HUES48 (cell line): Measurements from ENCODE around the gene AUTS2.

Experiments used
- H3K27ac ChIP-seq: one replicate; pipeline ENCODE4 v1.7.0; 2013; ENCODE audit warnings: low read depth, low read length, inconsistent platforms
- H3K27me3 ChIP-seq: 2 replicates; pipeline ENCODE4 v1.6.1; 2013; ENCODE audit warnings: mild to moderate bottlenecking, low read length; ENCODE audit not compliant: control insufficient read depth, insufficient read depth
- H3K36me3 ChIP-seq: 2 replicates; pipeline ENCODE4 v1.6.1; 2013; ENCODE audit warnings: low read length; ENCODE audit not compliant: control insufficient read depth, insufficient read depth
- H3K4me1 ChIP-seq: 2 replicates; pipeline ENCODE4 v1.6.1; 2013; ENCODE audit warnings: mild to moderate bottlenecking, low read length; ENCODE audit not compliant: control insufficient read depth, insufficient read depth
- H3K4me3 ChIP-seq: 2 replicates; pipeline ENCODE4 v1.5.1; 2013; ENCODE audit warnings: mild to moderate bottlenecking, low read depth, low read length
- H3K9ac ChIP-seq: 2 replicates; pipeline ENCODE4 v1.6.1; 2013; ENCODE audit warnings: mild to moderate bottlenecking, low read depth, low read length, moderate library complexity
- H3K9me3 ChIP-seq: 2 replicates; pipeline ENCODE4 v1.6.1; 2013; ENCODE audit warnings: low read length; ENCODE audit not compliant: control insufficient read depth, insufficient read depth

AUTS2 gene

DNA sequence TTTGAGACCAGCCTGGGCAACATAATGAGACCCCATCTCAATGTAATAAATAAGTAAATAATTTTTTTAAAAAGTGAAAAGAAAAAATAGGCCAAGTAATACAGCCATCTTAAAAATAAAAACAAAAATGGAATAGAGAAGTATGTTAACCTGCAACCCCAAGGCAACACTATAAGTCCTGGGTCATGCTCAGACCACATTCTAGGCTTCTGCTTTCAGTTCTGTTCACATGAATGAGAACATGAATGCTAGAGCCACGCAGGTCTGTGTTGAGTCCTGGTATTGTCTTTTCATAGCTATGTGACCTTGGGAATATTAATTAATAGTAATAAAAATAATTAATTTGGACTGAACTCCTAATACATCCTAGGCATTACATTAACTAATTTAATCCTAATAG, 284.0 kb downstream of the AUTS2 start:
- Histone ChIP-seq H3K9ac (no peak overlapping the region), H3K9me3 (no peaks in the 10 kb centered on the region)

DNA sequence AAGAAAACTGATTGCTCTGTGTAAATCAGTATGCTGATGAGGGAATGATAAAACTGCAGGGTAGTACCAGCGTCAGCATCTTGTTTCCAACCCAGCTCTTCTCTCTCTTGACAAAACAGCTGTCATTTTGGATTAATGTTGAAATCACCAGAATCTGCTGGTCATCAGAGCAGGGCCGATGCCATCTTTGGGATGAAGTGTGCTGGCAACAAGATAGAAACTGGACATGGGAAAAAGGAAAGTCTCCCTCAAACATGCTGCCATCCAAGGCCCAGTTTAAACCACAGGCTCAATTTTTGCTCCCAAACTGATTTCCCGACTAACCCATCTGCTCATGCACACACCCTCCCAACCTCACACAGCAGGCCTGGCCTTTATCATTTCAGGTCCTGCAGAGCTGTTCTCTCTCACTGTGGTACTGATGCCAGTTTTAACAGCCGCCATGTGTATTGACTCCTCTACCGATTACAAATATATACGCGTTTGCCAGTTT, 285.2 kb downstream of the AUTS2 start:
- H3K27ac ChIP-seq, result no peak overlapping the region
- no peaks in the 10 kb centered on the region for H3K9me3 ChIP-seq
- no peaks in the 10 kb centered on the region for H3K27me3 ChIP-seq
- no peaks in the 10 kb centered on the region for H3K4me1 ChIP-seq
- no peak overlapping the region for H3K9ac ChIP-seq
- no peaks in the 10 kb centered on the region for H3K36me3 ChIP-seq
- no peak overlapping the region for H3K4me3 ChIP-seq

More for the DNA sequence above, 284.0 kb downstream of the AUTS2 start:
- H3K4me1 ChIP-seq, result 0 out of 2 replicates have a peak, but pooled peaks cover 4% of the 10 kb centered on the region
- H3K36me3 ChIP-seq, result no peaks in the 10 kb centered on the region
- H3K27me3 ChIP-seq, result no peaks in the 10 kb centered on the region
- H3K4me3 ChIP-seq, result no peak overlapping the region
- no peak overlapping the region for H3K27ac ChIP-seq

DNA sequence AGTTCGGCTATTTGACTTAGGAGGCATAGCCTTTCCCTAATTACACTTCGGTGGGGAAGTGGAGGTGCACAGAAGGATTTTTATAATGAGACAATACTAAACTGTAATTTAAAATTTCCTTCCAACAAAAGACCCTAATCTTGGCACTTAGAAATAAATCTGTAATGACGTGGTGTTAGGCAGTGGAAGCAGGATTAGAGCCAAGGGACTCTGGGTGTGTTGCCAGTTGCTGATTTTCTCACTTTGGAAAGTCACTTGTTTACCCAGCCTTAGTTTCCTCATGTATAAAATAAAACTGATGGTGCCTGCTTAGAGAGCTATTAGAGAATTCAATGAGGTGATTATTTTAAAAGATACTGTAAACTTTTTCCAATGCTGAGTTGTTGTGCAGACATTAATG, 287.2 kb downstream of the AUTS2 start:
- no peak overlapping the region for H3K4me3 ChIP-seq
- H3K9ac ChIP-seq, result no peak overlapping the region
- H3K27me3 ChIP-seq, result no peaks in the 10 kb centered on the region
- H3K27ac ChIP-seq, result no peak overlapping the region
- no peaks in the 10 kb centered on the region for H3K36me3 ChIP-seq
- no peaks in the 10 kb centered on the region for H3K4me1 ChIP-seq
- no peaks in the 10 kb centered on the region for H3K9me3 ChIP-seq

GRCh38 chr7:69889338-69889975, 291.2 kb downstream of the AUTS2 start:
- no peak overlapping the region for H3K4me3 ChIP-seq
- no peaks in the 10 kb centered on the region for H3K36me3 ChIP-seq
- H3K27me3 ChIP-seq, result no peaks in the 10 kb centered on the region
- no peak overlapping the region for H3K9ac ChIP-seq
- H3K27ac ChIP-seq, result no peak overlapping the region
- no peaks in the 10 kb centered on the region for H3K9me3 ChIP-seq
- H3K4me1 ChIP-seq, result peaks cover 13% of the 10 kb centered on the region

- Histone ChIP-seq H3K4me1 (peaks cover 13% of the 10 kb centered on the region), H3K9me3 (no peaks in the 10 kb centered on the region), H3K9ac (no peak overlapping the region), H3K27me3 (no peaks in the 10 kb centered on the region), H3K36me3 (no peaks in the 10 kb centered on the region), H3K27ac (no peak overlapping the region), H3K4me3 (no peak overlapping the region)
Observed at GRCh38 chr7:69889976-69890351, 291.7 kb downstream of the AUTS2 start.

DNA sequence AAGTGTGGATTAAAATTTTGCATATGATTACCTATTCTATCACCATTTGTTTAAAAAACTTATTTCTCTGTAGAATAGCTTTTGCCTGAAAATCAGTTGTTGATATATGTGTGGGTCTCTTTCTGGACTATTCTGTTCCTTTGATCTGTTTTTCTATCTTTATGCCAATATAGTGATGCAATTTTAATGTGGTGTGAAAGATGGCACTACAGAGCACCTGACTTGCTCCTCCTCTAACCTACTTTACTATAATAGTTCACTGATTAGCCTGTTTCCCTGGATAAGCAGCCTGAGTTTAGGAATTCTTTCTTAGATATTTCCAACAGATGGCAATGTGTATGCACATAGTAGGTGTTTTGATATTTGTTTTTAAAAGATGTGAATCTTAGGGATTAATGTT, 294.5 kb downstream of the AUTS2 start:
- Histone ChIP-seq H3K36me3 (no peaks in the 10 kb centered on the region), H3K9ac (no peak overlapping the region), H3K9me3 (no peaks in the 10 kb centered on the region), H3K27me3 (no peaks in the 10 kb centered on the region), H3K27ac (no peak overlapping the region), H3K4me3 (no peak overlapping the region), H3K4me1 (peaks cover 13% of the 10 kb centered on the region)

DNA sequence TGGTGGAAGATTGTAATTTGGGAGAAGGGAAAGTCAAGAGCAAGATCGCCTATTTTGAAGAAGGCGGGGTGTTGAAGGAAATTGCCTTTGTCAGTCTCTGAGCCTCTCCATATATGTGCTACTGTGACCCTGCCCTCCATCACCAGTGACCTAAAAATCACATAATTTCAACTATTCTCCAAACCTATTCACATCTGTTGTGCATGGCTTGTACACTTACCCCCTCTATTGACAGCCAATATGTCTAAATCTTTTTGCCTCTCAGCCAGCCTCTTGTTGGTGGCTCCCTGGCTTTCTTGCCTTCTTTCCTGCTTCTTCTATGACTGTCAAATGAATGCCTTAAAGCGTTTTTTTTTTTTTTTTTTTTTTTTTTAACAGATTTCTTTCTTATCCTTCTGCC, 295.6 kb downstream of the AUTS2 start:
- H3K4me1 ChIP-seq, result peaks cover 13% of the 10 kb centered on the region
- no peak overlapping the region for H3K27ac ChIP-seq
- H3K4me3 ChIP-seq, result no peak overlapping the region

DNA sequence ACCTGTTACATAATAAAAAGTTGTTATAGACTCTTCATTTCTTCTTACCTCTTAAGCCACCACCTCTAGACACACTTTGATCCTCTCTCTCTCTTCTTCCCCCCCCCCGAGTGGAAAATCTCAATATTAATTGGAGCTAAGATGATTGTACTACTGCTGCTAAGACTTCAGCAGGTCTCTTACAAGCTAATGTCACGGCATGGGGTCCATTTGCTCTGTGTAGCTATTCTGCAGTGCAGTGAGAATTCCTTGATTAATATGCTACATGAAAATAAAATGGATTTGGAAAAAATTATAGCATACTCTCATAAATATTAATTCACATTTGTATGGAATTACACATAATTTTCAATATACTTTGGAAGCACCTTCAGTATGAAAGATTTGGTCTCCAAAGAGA, 297.2 kb downstream of the AUTS2 start:
- H3K27me3 ChIP-seq, result no peaks in the 10 kb centered on the region
- no peaks in the 10 kb centered on the region for H3K9me3 ChIP-seq
- H3K9ac ChIP-seq, result no peak overlapping the region
- no peaks in the 10 kb centered on the region for H3K36me3 ChIP-seq
- no peak overlapping the region for H3K27ac ChIP-seq
- H3K4me1 ChIP-seq, result peaks cover 13% of the 10 kb centered on the region
- H3K4me3 ChIP-seq, result no peak overlapping the region

More for the DNA sequence above, 295.6 kb downstream of the AUTS2 start:
- no peaks in the 10 kb centered on the region for H3K27me3 ChIP-seq
- H3K36me3 ChIP-seq, result no peaks in the 10 kb centered on the region
- no peak overlapping the region for H3K9ac ChIP-seq
- no peaks in the 10 kb centered on the region for H3K9me3 ChIP-seq

- Histone ChIP-seq H3K36me3 (no peaks in the 10 kb centered on the region), H3K9me3 (no peaks in the 10 kb centered on the region), H3K27me3 (no peaks in the 10 kb centered on the region), H3K9ac (no peak overlapping the region), H3K4me1 (peaks cover 13% of the 10 kb centered on the region), H3K4me3 (no peak overlapping the region), H3K27ac (no peak overlapping the region)
Observed at GRCh38 chr7:69896121-69896520, 297.8 kb downstream of the AUTS2 start.

GRCh38 chr7:69898189-69898588, 299.9 kb downstream of the AUTS2 start:
- Histone ChIP-seq H3K27me3 (no peaks in the 10 kb centered on the region), H3K27ac (no peak overlapping the region), H3K9me3 (no peaks in the 10 kb centered on the region), H3K9ac (no peak overlapping the region), H3K4me1 (peaks cover 8% of the 10 kb centered on the region), H3K4me3 (no peak overlapping the region), H3K36me3 (no peaks in the 10 kb centered on the region)

DNA sequence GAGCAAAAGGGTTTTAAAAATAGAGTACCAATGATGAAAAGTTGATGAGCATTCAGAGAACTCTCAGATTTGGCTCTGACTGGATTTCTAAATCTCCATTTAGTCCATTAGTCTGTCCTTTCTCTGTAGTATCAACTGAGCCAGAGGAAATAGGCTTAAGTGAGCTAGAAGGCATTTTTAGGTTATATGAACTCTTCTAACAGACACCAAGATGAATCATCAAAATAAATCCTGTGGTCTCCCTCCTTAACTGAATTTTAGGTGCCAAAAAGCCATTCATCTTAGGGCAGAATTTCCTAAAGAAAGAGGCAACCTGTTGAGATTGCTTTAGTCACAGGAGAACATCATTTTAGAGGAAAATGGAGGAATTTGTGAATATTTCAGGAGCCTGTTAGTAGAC, 305.1 kb downstream of the AUTS2 start:
- H3K9ac ChIP-seq, result no peak overlapping the region
- H3K4me1 ChIP-seq, result no peaks in the 10 kb centered on the region
- H3K4me3 ChIP-seq, result no peak overlapping the region
- no peaks in the 10 kb centered on the region for H3K36me3 ChIP-seq
- H3K9me3 ChIP-seq, result no peaks in the 10 kb centered on the region
- H3K27me3 ChIP-seq, result no peaks in the 10 kb centered on the region
- H3K27ac ChIP-seq, result no peak overlapping the region
